Activated CD4-positive, alpha-beta T cell treated with anti-CD3 and anti-CD28 coated beads, Interleukin-2, amount 10 ng/mL, durations not matched to agents 7 days and 5 days (primary cell): ENCODE results near the gene KCNK16. TPM values are rescaled to one million over a fixed set of nuclear protein-coding genes. Genes with fewer than 3 reads are reported as not detected.
A peak's percentile ranks its signal among the peaks of the same experiment; 100 is the strongest.

ENCODE experiments used
- CTCF ChIA-PET: fragments of 350-600 bp; sonication (Branson Sonifier 250); formaldehyde crosslinking; loops from one replicate; lab custom pipeline; 2021; ENCODE audit warnings: antibody characterized with exemption; lab: Charles Lee
- POLR2A ChIA-PET: fragments of 350-600 bp; sonication (Branson Sonifier 250); formaldehyde crosslinking; loops from one replicate; lab custom pipeline; 2021; ENCODE audit warnings: antibody characterized with exemption; lab: Charles Lee
- DNase-seq: peaks from one replicate; pipeline ENCODE4 v3.0.0-alpha.2; 2020
- H3K27ac Mint-ChIP-seq: one replicate; pipeline ENCODE4 v1.8.0; 2021; ENCODE audit warnings: mild to moderate bottlenecking, moderate library complexity, mixed read lengths
- H3K27me3 Mint-ChIP-seq: one replicate; pipeline ENCODE4 v1.8.0; 2021; ENCODE audit warnings: mixed read lengths
- H3K36me3 Mint-ChIP-seq: one replicate; pipeline ENCODE4 v1.8.0; 2021; ENCODE audit warnings: low read depth, mixed read lengths
- H3K4me1 Mint-ChIP-seq: one replicate; pipeline ENCODE4 v1.8.0; 2021; ENCODE audit warnings: mixed read lengths
- H3K4me3 Mint-ChIP-seq: one replicate; pipeline ENCODE4 v1.8.0; 2021; ENCODE audit warnings: mild to moderate bottlenecking, moderate library complexity, mixed read lengths
- H3K9me3 Mint-ChIP-seq: one replicate; pipeline ENCODE4 v1.8.0; 2021; ENCODE audit warnings: mixed read lengths
- total RNA-seq, 2 experiments: library from RNA; stranded (reverse); gene quantifications; one replicate each; pipeline ENCODE4 v1.2.3, GENCODE V29; 2021

The KCNK16 gene
- not detected for total RNA-seq

GRCh38 chr6:39322306-39322850, at the start of gene KCNK16:
KCNK16 (minus strand) TSS chr6:39322702; CDS start chr6:39322540, 162 bp downstream.
- H3K27me3 Mint-ChIP-seq = peaks cover 4% of the 10 kb centered on the region
- H3K36me3 Mint-ChIP-seq = no peaks in the 10 kb centered on the region
- DNase-seq = no peak
- CTCF ChIA-PET = no interaction called here
- H3K4me3 Mint-ChIP-seq = no peak within 1 kb of the TSS
- H3K4me1 Mint-ChIP-seq = no peaks in the 10 kb centered on the region
- no peaks in the 10 kb centered on the region for H3K9me3 Mint-ChIP-seq
- H3K27ac Mint-ChIP-seq = no peak within 1 kb of the TSS
- POLR2A ChIA-PET = no interaction called here

GRCh38 chr6:39370390-39370789, 47.9 kb upstream of the KCNK16 start:
- CTCF ChIA-PET = interaction anchor here (1.4 to 1.6 kb wide), 2 partner anchors 8 to 14 kb away, joined by 3 to 4 read pairs; no protein-coding TSS in a partner anchor
- no peaks in the 10 kb centered on the region for H3K4me1 Mint-ChIP-seq
- no peak overlapping the region for H3K27ac Mint-ChIP-seq
- H3K9me3 Mint-ChIP-seq = no peaks in the 10 kb centered on the region
- no peaks in the 10 kb centered on the region for H3K36me3 Mint-ChIP-seq
- no peak for DNase-seq
- POLR2A ChIA-PET = no interaction called here
- no peak overlapping the region for H3K4me3 Mint-ChIP-seq
- peaks cover 2% of the 10 kb centered on the region for H3K27me3 Mint-ChIP-seq

DNA sequence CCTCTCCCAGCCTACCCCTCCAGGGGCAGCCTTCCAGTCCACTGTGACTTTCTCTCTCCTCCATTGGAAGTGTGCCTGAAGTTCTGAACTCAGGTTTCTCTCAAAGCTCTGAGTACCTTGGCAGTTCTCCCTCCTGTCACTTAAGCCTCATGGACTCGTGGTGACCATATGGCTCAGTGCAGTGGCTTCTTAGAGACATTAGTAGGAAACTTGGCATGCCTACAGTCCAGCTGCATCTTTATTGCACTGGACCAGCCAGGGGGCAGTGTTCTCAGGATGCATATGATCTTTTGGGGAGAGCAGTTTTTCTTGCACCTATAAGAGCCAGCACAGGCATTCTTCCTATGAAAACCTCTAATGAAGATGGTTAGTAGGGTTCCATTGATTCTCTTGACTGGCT, 47.5 kb upstream of the KCNK16 start:
- H3K4me3 Mint-ChIP-seq = no peak overlapping the region
- no peaks in the 10 kb centered on the region for H3K36me3 Mint-ChIP-seq
- H3K27me3 Mint-ChIP-seq = peaks cover 2% of the 10 kb centered on the region
- no peak overlapping the region for H3K27ac Mint-ChIP-seq
- no peak for DNase-seq
- POLR2A ChIA-PET = no interaction called here
- H3K4me1 Mint-ChIP-seq = no peaks in the 10 kb centered on the region
- CTCF ChIA-PET = interaction anchor here (1.4 to 1.6 kb wide), 2 partner anchors 8 to 15 kb away, joined by 3 to 4 read pairs; no protein-coding TSS in a partner anchor
- no peaks in the 10 kb centered on the region for H3K9me3 Mint-ChIP-seq

- Mint-ChIP-seq H3K36me3 (no peaks in the 10 kb centered on the region), H3K9me3 (no peaks in the 10 kb centered on the region), H3K27ac (no peak overlapping the region), H3K4me3 (no peak overlapping the region), H3K27me3 (peaks cover under 1% of the 10 kb centered on the region), H3K4me1 (no peaks in the 10 kb centered on the region)
- ChIA-PET POLR2A (no interaction called here), CTCF (no interaction called here)
- DNase-seq = no peak
Observed at GRCh38 chr6:39367700-39368099, 45.2 kb upstream of the KCNK16 start.

GRCh38 chr6:39366931-39367618, 44.6 kb upstream of the KCNK16 start:
- ChIA-PET CTCF (interaction anchor here (0.9 to 1.5 kb wide), 2 partner anchors 22 to 27 kb away, joined by 3 read pairs; no protein-coding TSS in a partner anchor), POLR2A (no interaction called here)
- Mint-ChIP-seq H3K9me3 (no peaks in the 10 kb centered on the region), H3K36me3 (no peaks in the 10 kb centered on the region), H3K4me3 (no peak overlapping the region), H3K4me1 (no peaks in the 10 kb centered on the region), H3K27me3 (no peaks in the 10 kb centered on the region), H3K27ac (no peak overlapping the region)
- DNase-seq = no peak

DNA sequence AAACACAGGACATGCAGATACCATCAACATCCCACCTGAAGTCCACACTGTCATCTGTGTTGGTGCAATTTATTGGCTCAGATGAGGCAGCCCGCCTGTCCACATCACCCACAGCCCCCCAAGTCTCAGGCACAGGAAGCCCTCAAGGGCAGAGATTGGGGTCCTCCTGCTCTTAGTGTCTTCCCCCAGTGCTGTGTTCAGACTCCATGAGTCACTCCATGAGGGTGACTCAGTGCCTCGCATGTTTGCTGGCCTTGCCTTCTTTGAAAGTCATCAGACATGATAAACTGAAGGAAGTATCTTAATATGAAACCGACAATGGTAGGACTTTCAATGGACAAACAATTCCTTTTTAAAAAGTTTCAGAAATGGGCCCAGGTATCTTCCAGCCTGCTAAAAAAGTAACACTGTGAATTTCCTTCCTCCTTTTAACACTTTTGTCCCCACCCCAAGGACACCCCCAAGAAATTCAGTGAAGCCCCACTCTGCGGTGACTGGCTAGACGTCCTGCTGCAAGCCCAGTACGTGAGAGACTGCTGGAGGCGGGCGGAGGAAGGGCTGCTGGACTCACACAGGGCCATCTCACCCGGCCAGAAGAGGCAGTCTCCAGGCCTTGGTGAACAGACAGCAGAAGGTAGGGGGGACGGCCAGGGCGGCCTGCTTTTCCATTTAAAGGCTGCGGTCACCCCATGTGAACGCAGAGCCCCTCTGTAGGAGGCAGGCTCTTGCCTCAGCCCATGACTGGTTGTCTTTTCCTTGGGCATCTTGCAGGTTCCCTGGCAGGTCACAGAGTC, 43.0 kb upstream of the KCNK16 start:
- DNase-seq = no peak
- ChIA-PET CTCF (interaction anchor here (1.5 kb wide), 1 partner anchor 23 kb away, joined by 3 read pairs; no protein-coding TSS in a partner anchor), POLR2A (no interaction called here)

GRCh38 chr6:39363280-39363679, 40.8 kb upstream of the KCNK16 start:
- DNase-seq = no peak
- Mint-ChIP-seq H3K27ac (no peak overlapping the region), H3K4me3 (no peak overlapping the region), H3K9me3 (no peaks in the 10 kb centered on the region), H3K4me1 (no peaks in the 10 kb centered on the region), H3K36me3 (no peaks in the 10 kb centered on the region), H3K27me3 (no peaks in the 10 kb centered on the region)
- ChIA-PET CTCF (interaction anchor here (0.7 to 1.5 kb wide), 4 partner anchors 14 to 1635 kb away, joined by 3 to 5 read pairs (median 4); no protein-coding TSS in a partner anchor), POLR2A (no interaction called here)

More for the DNA sequence above, 43.0 kb upstream of the KCNK16 start:
- Mint-ChIP-seq H3K36me3 (no peaks in the 10 kb centered on the region), H3K27ac (no peak overlapping the region), H3K4me3 (no peak overlapping the region), H3K4me1 (no peaks in the 10 kb centered on the region), H3K27me3 (no peaks in the 10 kb centered on the region), H3K9me3 (no peaks in the 10 kb centered on the region)

DNA sequence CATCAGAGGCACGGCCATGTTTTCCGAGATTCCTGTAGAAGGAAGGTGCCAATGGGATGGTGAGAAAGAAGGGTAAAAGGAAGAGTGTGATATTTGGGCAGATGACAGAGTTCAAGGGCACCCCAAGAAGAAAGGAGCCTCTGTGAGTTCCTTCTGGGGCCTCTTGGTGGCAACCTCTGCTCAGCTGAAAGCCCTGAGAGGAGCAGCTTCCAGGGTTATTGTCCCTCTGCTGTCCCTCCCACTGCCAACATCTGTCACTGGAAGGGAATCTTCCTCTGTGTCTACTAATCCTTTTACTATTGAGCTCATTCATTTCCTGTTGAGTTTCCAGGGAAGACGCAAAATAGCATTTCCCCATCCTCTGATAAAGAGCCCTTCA, 40.0 kb upstream of the KCNK16 start:
- ChIA-PET CTCF (interaction anchor here (1.3 to 1.5 kb wide), 3 partner anchors 8 to 16 kb away, joined by 3 to 5 read pairs (median 3); no protein-coding TSS in a partner anchor), POLR2A (no interaction called here)
- no peak overlapping the region for H3K27ac Mint-ChIP-seq
- no peaks in the 10 kb centered on the region for H3K27me3 Mint-ChIP-seq
- no peaks in the 10 kb centered on the region for H3K4me1 Mint-ChIP-seq
- no peak overlapping the region for H3K4me3 Mint-ChIP-seq
- no peak for DNase-seq
- no peaks in the 10 kb centered on the region for H3K9me3 Mint-ChIP-seq
- H3K36me3 Mint-ChIP-seq = no peaks in the 10 kb centered on the region

GRCh38 chr6:39361657-39362486, 39.4 kb upstream of the KCNK16 start:
- ChIA-PET CTCF (interaction anchor here (1.3 to 1.5 kb wide), 2 partner anchors 9 to 15 kb away, joined by 3 read pairs; no protein-coding TSS in a partner anchor), POLR2A (no interaction called here)
- Mint-ChIP-seq H3K27me3 (no peaks in the 10 kb centered on the region), H3K36me3 (no peaks in the 10 kb centered on the region), H3K9me3 (no peaks in the 10 kb centered on the region), H3K27ac (no peak overlapping the region), H3K4me3 (no peak overlapping the region), H3K4me1 (no peaks in the 10 kb centered on the region)
- DNase-seq = peak; percentile 53

DNA sequence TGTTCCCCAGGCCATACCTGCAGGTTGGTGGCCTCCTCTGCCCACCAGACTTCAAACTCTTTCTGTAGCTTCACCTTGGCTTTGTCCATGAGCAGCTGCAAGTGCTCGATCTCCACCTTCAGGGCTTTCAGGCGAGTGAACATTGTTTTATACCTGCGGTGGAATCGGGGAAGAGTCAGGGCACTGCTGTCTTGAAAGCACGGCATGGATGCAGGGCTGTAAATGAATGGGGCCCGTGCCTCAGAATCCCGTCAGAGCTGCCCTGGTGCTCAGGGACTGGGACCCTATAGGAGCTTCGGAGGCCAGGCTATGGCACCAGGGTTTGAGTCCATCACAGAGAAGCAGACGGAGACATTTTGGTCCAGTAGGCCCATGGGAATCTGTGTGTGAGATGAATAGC, 37.9 kb upstream of the KCNK16 start:
- no peaks in the 10 kb centered on the region for H3K27me3 Mint-ChIP-seq
- H3K4me1 Mint-ChIP-seq = no peaks in the 10 kb centered on the region
- no peaks in the 10 kb centered on the region for H3K9me3 Mint-ChIP-seq
- CTCF ChIA-PET = no interaction called here
- H3K36me3 Mint-ChIP-seq = no peaks in the 10 kb centered on the region
- DNase-seq = no peak
- POLR2A ChIA-PET = no interaction called here
- H3K4me3 Mint-ChIP-seq = no peak overlapping the region
- H3K27ac Mint-ChIP-seq = no peak overlapping the region

DNA sequence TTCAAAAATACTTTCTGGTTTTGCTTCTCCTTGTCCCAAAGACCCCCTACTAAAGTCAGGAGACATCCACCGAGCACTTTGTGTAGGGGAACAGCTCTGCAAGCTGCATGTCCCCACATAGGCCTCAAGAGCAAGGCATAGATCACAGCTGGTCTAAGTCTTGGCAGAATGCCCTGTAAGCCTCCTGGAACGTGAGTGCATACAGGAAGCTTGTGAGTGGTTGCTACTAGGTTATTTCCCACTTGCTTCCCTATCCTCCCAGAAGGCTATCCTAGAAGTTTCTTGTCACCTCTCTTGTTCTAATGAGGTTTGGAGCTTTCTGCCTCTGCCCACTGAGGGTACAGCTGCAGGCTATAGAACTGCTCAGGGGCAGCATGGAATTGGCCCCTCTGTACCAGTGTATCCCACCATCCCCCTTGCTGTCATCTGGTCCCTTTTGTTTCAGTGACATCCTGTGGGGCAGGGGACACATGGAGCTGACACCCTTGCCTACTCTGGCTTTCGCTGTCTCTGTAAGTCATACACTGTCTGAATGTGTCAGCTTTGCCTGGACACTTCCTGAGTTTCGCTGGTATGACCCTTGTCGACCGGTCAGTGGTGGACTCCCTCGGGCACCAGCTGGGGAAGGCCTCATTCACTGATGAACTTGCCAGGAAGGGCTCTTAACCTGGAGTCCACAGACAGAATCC, 35.6 kb upstream of the KCNK16 start:
- no peaks in the 10 kb centered on the region for H3K4me1 Mint-ChIP-seq
- ChIA-PET POLR2A (no interaction called here), CTCF (interaction anchor here (1.9 kb wide), 1 partner anchor 11 kb away, joined by 5 read pairs; no protein-coding TSS in a partner anchor)
- DNase-seq = no peak
- no peak overlapping the region for H3K27ac Mint-ChIP-seq
- H3K9me3 Mint-ChIP-seq = no peaks in the 10 kb centered on the region
- no peaks in the 10 kb centered on the region for H3K27me3 Mint-ChIP-seq
- no peak overlapping the region for H3K4me3 Mint-ChIP-seq
- no peaks in the 10 kb centered on the region for H3K36me3 Mint-ChIP-seq
